ENCODE measurements around the gene COBL. TPM values are rescaled to one million over a fixed set of nuclear protein-coding genes. Genes with fewer than 3 reads are reported as not detected.

The COBL gene
- total and polyA plus RNA-seq, 9 of the 15 experiments (the other 6 are each of a cell fraction or from before 2014, with no cell fraction given): 0.01 to 2.4 (median 0.09) TPM; not detected in 3

- 2% methylated on average over 11 of the region's 11 CpGs for WGBS (ENCODE audit: insufficient coverage, low coverage, missing lambda C conversion rate)
- Histone ChIP-seq H3K4me2 (ENCODE audit: insufficient read depth, low read length) (no peak overlapping the region), H3K4me1 (replicated peaks in 1 of 2; ENCODE audit: control insufficient read depth in 2 of 2, insufficient read depth in 2 of 2, low read length in 2 of 2) (no peaks in the 10 kb centered on the region), H2AFZ (ENCODE audit: low read depth, low read length) (no peak overlapping the region), H3K9me1 (ENCODE audit: control insufficient read depth, insufficient read depth, low read length) (no peaks in the 10 kb centered on the region), H4K20me1 (replicated peaks; ENCODE audit: control insufficient read depth, insufficient read depth, low read length) (no peaks in the 10 kb centered on the region), H3K9ac (ENCODE audit: insufficient read depth in 1 of 2, low read depth in 2 of 2, low read length in 2 of 2) (no peak overlapping the region), H3K79me2 (ENCODE audit: control insufficient read depth, insufficient read depth, low read length) (no peaks in the 10 kb centered on the region), H3K4me3 (no peak overlapping the region), H3K9me3 (replicated peaks; ENCODE audit: control insufficient read depth, insufficient read depth, low read depth, low read length) (no peaks in the 10 kb centered on the region), H3K27ac (ENCODE audit: extremely low read depth, low read depth, low read length) (no peak overlapping the region), H3K27me3 (ENCODE audit: control insufficient read depth in 2 of 2, insufficient read depth in 2 of 2, low read length in 2 of 2) (peaks cover 11 to 47% of the 10 kb centered on the region in 2 experiments; a peak in 4 of 5 replicates), H3K36me3 (ENCODE audit: control insufficient read depth, insufficient read depth, low read length) (no peaks in the 10 kb centered on the region)
- FAIRE-seq: no peak
- ATAC-seq: no peak
- POLR2A ChIA-PET: interaction anchor here (1.5 kb wide), 1 partner anchor 295 kb away, joined by 3 read pairs; no protein-coding TSS in a partner anchor
- no TSS peak for BruUV-seq (replicated peaks)
- no peak for DNase-seq (ENCODE audit: extremely low read depth in 1 of 4, low spot score in 3 of 4)
- in situ Hi-C loops (cut with MboI): no loop called here
- TF ChIP-seq PTRF (tag; IDR thresholded peaks at IDR 0.05) (no peak), OTX1 (CRISPR knock-in tag; IDR thresholded peaks at IDR 0.05) (no peak), MAFK (IDR thresholded peaks at IDR 0.05; ENCODE audit: low read length) (no peak), ZNF124 (CRISPR knock-in tag; IDR thresholded peaks at IDR 0.05) (no peak), ZBTB43 (CRISPR knock-in tag; IDR thresholded peaks at IDR 0.05) (no peak)
- CTCF ChIA-PET (ENCODE audit: low intra/inter-chr PET ratio): no interaction called here
- intact Hi-C loops (cut with micrococcal nuclease): no loop called here
Measured at GRCh38 chr7:51081270-51081890, 235.2 kb downstream of the COBL start.
